K562 (cell line): ENCODE results near the gene CAV1. TPM values are rescaled to one million over a fixed set of nuclear protein-coding genes. Genes with fewer than 3 reads are reported as not detected.

Source experiments
- ATAC-seq: fragments of 200-7000 bp; cut with Tn5 transposase; 3 replicates; pipeline ENCODE4 v1.9.1; 2020; ENCODE audit warnings: moderate library complexity
- BruUV-seq: library from RNA; stranded (reverse); fragments of 400-500 nt; replicated peaks from 2 replicates; lab custom pipeline; 2021; lab: Mats Ljungman, UMichigan
- CTCF ChIA-PET: fragments of 300-600 bp; formaldehyde crosslinking; extraction: SDS; loops from one replicate; lab custom pipeline; 2021; ENCODE audit warnings: low intra/inter-chr PET ratio; lab: Yijun Ruan, JAX
- POLR2A ChIA-PET: fragments of 300-600, 350-650 bp; sonication (Branson Sonifier 250); formaldehyde crosslinking; extraction: SDS; loops from one replicate; lab custom pipeline; 2021; ENCODE audit warnings: antibody characterized with exemption, inconsistent platforms; lab: Yijun Ruan, JAX
- DNase-seq, 4 experiments: peaks; one replicate each; pipeline versions ENCODE4 v3.0.0 to v3.0.0-alpha.2; 2011 to 2018; ENCODE audit warnings: low spot score in 3 of 4, mixed read lengths in 3 of 4; ENCODE audit errors: extremely low read depth in 1 of 4
- FAIRE-seq: peaks from 2 replicates; lab custom pipeline; 2011; peaks lifted over from hg19 to GRCh38; lab: Jason Lieb, UNC
- H2AFZ ChIP-seq: 2 replicates; pipeline ENCODE4 v1.6.0; 2011; ENCODE audit warnings: low read depth, low read length, control low read depth, inconsistent platforms
- H3K27ac ChIP-seq: fragments of 200-600 bp; 3 replicates; pipeline ENCODE4 v1.8.0; 2011; ENCODE audit warnings: low read depth, mild to moderate bottlenecking, control low read depth, inconsistent platforms, low read length, moderate library complexity, mixed read lengths; ENCODE audit errors: extremely low read depth
- H3K27me3 ChIP-seq, 2 experiments: fragments of 300-600 bp in 1 of 2; 2 replicates in 1 of 2; 3 replicates in 1 of 2; pipeline versions ENCODE4 v1.6.0 to v1.8.0; 2011; ENCODE audit warnings: inconsistent platforms in 2 of 2, low read length in 2 of 2, mild to moderate bottlenecking in 1 of 2, mixed read lengths in 1 of 2, moderate library complexity in 1 of 2; ENCODE audit not compliant: control insufficient read depth in 2 of 2, insufficient read depth in 2 of 2
- H3K36me3 ChIP-seq: fragments of 300-600 bp; 3 replicates; pipeline ENCODE4 v1.8.0; 2011; ENCODE audit warnings: mild to moderate bottlenecking, low read length, inconsistent platforms; ENCODE audit not compliant: control insufficient read depth, insufficient read depth
- H3K4me1 ChIP-seq, 2 experiments: fragments of 200-600 bp in 1 of 2; replicated peaks in 1 of 2; 2 replicates in 1 of 2; 3 replicates in 1 of 2; pipeline versions ENCODE4 v1.5.1 to v1.8.0; 2011; ENCODE audit warnings: inconsistent platforms in 2 of 2, low read length in 2 of 2, mild to moderate bottlenecking in 1 of 2, mixed read lengths in 1 of 2, moderate library complexity in 1 of 2; ENCODE audit not compliant: control insufficient read depth in 2 of 2, insufficient read depth in 2 of 2
- H3K4me2 ChIP-seq: 2 replicates; pipeline ENCODE4 v1.6.1; 2011; ENCODE audit warnings: low read length, control low read depth, inconsistent platforms, mixed read lengths; ENCODE audit not compliant: insufficient read depth
- H3K4me3 ChIP-seq: fragments of 200-600 bp; sonication (generic), shearing (Covaris generic); 2 replicates; pipeline ENCODE4 v1.5.1; 2016; ENCODE audit warnings: control low read depth, inconsistent platforms
- H3K79me2 ChIP-seq: fragments of 200-600 bp; 3 replicates; pipeline ENCODE4 v1.8.0; 2011; ENCODE audit warnings: low read length, inconsistent platforms; ENCODE audit not compliant: control insufficient read depth, insufficient read depth
- H3K9ac ChIP-seq, 2 experiments: 2 replicates each; pipeline versions ENCODE4 v1.6.0 to v1.6.1; 2011; ENCODE audit warnings: low read depth in 2 of 2, low read length in 2 of 2, control low read depth in 1 of 2, inconsistent platforms in 1 of 2, mild to moderate bottlenecking in 1 of 2, mixed read lengths in 1 of 2; ENCODE audit not compliant: insufficient read depth in 1 of 2
- H3K9me1 ChIP-seq: one replicate; pipeline ENCODE4 v1.6.0; 2011; ENCODE audit warnings: inconsistent platforms, mild to moderate bottlenecking, low read length, moderate library complexity; ENCODE audit not compliant: control insufficient read depth, insufficient read depth
- H3K9me3 ChIP-seq: replicated peaks from 2 replicates; pipeline ENCODE4 v1.5.1; 2011; ENCODE audit warnings: low read depth, low read length, inconsistent platforms; ENCODE audit not compliant: control insufficient read depth, insufficient read depth
- H4K20me1 ChIP-seq: replicated peaks from 2 replicates; pipeline ENCODE4 v1.6.1; 2011; ENCODE audit warnings: low read length, inconsistent platforms, mixed read lengths; ENCODE audit not compliant: control insufficient read depth, insufficient read depth
- KAT7 ChIP-seq: sonication (generic); formaldehyde crosslinking; IDR thresholded peaks from 2 replicates; pipeline ENCODE4 v1.8.0; 2022; ENCODE audit warnings: missing genetic modification reagents, mild to moderate bottlenecking, borderline replicate concordance
- KLF13 ChIP-seq: fragments of 450-650 bp; IDR thresholded peaks from 2 replicates; pipeline ENCODE4 v1.6.1; 2016; ENCODE audit warnings: missing genetic modification characterization, low read depth, mild to moderate bottlenecking, missing compliant biosample characterization, moderate library complexity, borderline replicate concordance
- LARP7 ChIP-seq: fragments of 450-650 bp; IDR thresholded peaks from 2 replicates; pipeline ENCODE4 v1.6.1; 2016
- MEF2D ChIP-seq: conservative IDR thresholded peaks from 2 replicates; pipeline ENCODE4 v1.6.1; 2016; ENCODE audit warnings: low read depth, missing genetic modification characterization, missing compliant biosample characterization
- ZNF146 ChIP-seq: IDR thresholded peaks from one replicate; pipeline ENCODE4 v1.6.1; 2018; ENCODE audit warnings: missing compliant biosample characterization; ENCODE audit not compliant: unreplicated experiment
- WGBS: fragments of 100-300 bp; shearing (Covaris generic); methylation state at CpG from one replicate; pipeline ENCODE4 v1.1.6; 2016; ENCODE audit warnings: low coverage, mixed read lengths; ENCODE audit not compliant: insufficient coverage; ENCODE audit errors: missing lambda C conversion rate; 5-methylcytosine and 5-hydroxymethylcytosine counted together
- in situ Hi-C: fragments of 300-500 bp; cut with MboI; formaldehyde crosslinking; loops from 4 replicates; pipeline ENCODE4 v1.15.0; 2018; ENCODE audit warnings: inconsistent platforms, mixed read lengths
- intact Hi-C: fragments of 100-400 bp; cut with micrococcal nuclease; formaldehyde crosslinking; loops from 2 replicates; pipeline ENCODE4 v1.14.2; 2022
- polyA plus RNA-seq, 8 experiments: library from polyadenylated mRNA; depleted of rRNA in 4 of 8; stranded (reverse) in 5 of 8; unstranded in 3 of 8; fragments of >200 nt; fragmentation: Nextera tagmentation in 2 of 8; fragmentation: Illumina TruSeq in 1 of 8; extraction: Ambion mirVana in 2 of 8; extraction: Trizol in 1 of 8; gene quantifications; 2 replicates each; pipeline versions ENCODE4 v1.2.1 to v1.2.3, GENCODE V29; 2011 to 2014; ENCODE audit warnings: inconsistent platforms in 1 of 8, missing spikeins in 1 of 8
- total RNA-seq, 7 experiments: library from RNA; depleted of rRNA in 6 of 7; stranded (reverse); fragments of >200 nt in 6 of 7; fragmentation: Illumina TruSeq in 2 of 7; extraction: Trizol in 2 of 7; gene quantifications; 2 replicates each; pipeline versions ENCODE4 v1.2.1 to v1.2.3, GENCODE V29; 2011 to 2021; ENCODE audit warnings: low replicate concordance in 1 of 7
- TF ChIP-seq, protein P1 (sequence below): sonication (generic); formaldehyde crosslinking; IDR thresholded peaks from 2 replicates; pipeline ENCODE4 v1.8.1; 2023; ENCODE audit warnings: mild to moderate bottlenecking, missing genetic modification reagents
- TF ChIP-seq, protein P2 (sequence below): IDR thresholded peaks from 2 replicates; pipeline ENCODE4 v1.6.1; 2014; ENCODE audit warnings: antibody characterized with exemption

CAV1 gene
- total and polyA plus RNA-seq, 9 of the 15 experiments (the other 6 are each of a cell fraction or from before 2014, with no cell fraction given): 0.08 to 1.5 (median 0.63) TPM

DNA sequence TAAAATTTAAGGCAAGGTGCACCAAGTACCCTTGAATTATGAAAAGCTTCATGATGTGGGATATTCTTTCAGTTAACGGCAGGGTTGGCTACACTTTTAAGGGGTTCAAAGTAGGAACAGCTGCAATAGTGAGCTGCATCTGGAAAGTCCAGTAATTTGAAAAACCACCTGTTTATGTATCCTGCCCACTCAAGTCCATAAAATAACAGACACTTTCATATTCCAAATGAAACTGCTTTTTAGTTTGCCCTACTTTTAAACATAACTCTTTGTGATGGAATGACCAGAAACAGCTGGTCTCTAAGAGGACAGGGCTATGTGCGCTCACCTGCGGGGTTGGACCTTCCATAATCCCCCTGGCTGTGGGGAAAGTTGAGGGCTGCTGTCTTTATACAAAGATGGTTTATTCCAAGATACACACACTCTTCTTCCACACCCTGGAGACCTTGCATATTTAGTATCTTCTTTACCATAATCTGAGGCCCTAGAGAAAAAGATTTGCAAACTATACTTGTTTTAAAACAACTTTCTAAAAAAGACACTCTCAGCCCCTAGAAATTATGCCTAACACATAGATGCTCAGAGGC lies 7.4 kb downstream of the CAV1 start (continued):
- TF ChIP-seq, protein P1, sequence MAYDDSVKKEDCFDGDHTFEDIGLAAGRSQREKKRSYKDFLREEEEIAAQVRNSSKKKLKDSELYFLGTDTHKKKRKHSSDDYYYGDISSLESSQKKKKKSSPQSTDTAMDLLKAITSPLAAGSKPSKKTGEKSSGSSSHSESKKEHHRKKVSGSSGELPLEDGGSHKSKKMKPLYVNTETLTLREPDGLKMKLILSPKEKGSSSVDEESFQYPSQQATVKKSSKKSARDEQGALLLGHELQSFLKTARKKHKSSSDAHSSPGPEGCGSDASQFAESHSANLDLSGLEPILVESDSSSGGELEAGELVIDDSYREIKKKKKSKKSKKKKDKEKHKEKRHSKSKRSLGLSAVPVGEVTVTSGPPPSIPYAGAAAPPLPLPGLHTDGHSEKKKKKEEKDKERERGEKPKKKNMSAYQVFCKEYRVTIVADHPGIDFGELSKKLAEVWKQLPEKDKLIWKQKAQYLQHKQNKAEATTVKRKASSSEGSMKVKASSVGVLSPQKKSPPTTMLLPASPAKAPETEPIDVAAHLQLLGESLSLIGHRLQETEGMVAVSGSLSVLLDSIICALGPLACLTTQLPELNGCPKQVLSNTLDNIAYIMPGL: no peak

DNA sequence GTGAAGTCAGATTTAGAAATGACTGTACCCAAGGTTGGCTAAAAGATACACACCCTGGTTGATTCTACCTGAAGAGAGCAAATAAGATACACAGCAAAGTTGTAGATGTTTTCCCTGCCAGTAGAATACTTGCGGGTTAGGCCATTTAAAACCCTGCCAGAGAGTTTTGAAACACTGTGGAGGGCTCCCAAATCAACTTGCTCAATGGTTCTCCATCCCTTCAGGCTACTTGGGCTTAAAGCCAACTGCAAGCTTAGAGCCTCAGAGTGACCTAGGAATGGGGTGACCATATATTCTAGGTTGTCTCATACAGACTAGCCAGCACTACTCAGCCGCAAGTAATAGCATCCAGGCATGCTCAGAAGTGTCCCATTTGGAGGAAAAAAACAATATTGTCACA lies 10.0 kb downstream of the CAV1 start:
- BruUV-seq: no TSS peak
- Histone ChIP-seq H3K4me1 (no peaks in the 10 kb centered on the region), H3K79me2 (no peaks in the 10 kb centered on the region), H3K36me3 (no peaks in the 10 kb centered on the region), H3K27me3 (peaks cover 4 to 13% of the 10 kb centered on the region in 2 experiments; a peak in 3 of 5 replicates), H3K27ac (no peak overlapping the region), H3K4me3 (no peak overlapping the region), H3K4me2 (no peak overlapping the region), H3K9me1 (no peaks in the 10 kb centered on the region), H3K9me3 (no peaks in the 10 kb centered on the region), H4K20me1 (no peaks in the 10 kb centered on the region), H2AFZ (no peak overlapping the region), H3K9ac (no peak overlapping the region)
- DNase-seq (no peak), FAIRE-seq (no peak), ATAC-seq (0 out of 3 replicates have a peak, but pooled peaks have one; percentile 18)
- POLR2A ChIA-PET: no interaction called here
- CTCF ChIA-PET: no interaction called here
- WGBS: 21% methylated on average over 2 of the region's 2 CpGs
- in situ Hi-C loops: loop anchor here (5.0 kb wide), 1 partner anchor 272 kb away; no protein-coding TSS in a partner anchor
- TF ChIP-seq KLF13: no peak
- no peak for TF ChIP-seq LARP7
- TF ChIP-seq, protein P2, sequence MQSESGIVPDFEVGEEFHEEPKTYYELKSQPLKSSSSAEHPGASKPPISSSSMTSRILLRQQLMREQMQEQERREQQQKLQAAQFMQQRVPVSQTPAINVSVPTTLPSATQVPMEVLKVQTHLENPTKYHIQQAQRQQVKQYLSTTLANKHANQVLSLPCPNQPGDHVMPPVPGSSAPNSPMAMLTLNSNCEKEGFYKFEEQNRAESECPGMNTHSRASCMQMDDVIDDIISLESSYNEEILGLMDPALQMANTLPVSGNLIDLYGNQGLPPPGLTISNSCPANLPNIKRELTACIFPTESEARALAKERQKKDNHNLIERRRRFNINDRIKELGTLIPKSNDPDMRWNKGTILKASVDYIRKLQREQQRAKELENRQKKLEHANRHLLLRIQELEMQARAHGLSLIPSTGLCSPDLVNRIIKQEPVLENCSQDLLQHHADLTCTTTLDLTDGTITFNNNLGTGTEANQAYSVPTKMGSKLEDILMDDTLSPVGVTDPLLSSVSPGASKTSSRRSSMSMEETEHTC: no peak
- TF ChIP-seq ZNF146 (CRISPR knock-in tag): no peak
- no peak for TF ChIP-seq MEF2D
- TF ChIP-seq KAT7 (CRISPR knock-in tag): no peak
- intact Hi-C loops: no loop called here
